HG02938 (cell line): Measurements from ENCODE around the gene CCDC51.
"Not testable (repeated sequence)": the region's sequence is repeated elsewhere in the genome, so short reads cannot be mapped to it uniquely, and the experiment has no call there.

Experiments
- ATAC-seq: cut with Tn5 transposase; IDR thresholded peaks from one replicate; pipeline ENCODE4 v1.9.1; 2021; ENCODE audit warnings: mild to moderate bottlenecking, moderate library complexity; ENCODE audit not compliant: unreplicated experiment

The CCDC51 gene

DNA sequence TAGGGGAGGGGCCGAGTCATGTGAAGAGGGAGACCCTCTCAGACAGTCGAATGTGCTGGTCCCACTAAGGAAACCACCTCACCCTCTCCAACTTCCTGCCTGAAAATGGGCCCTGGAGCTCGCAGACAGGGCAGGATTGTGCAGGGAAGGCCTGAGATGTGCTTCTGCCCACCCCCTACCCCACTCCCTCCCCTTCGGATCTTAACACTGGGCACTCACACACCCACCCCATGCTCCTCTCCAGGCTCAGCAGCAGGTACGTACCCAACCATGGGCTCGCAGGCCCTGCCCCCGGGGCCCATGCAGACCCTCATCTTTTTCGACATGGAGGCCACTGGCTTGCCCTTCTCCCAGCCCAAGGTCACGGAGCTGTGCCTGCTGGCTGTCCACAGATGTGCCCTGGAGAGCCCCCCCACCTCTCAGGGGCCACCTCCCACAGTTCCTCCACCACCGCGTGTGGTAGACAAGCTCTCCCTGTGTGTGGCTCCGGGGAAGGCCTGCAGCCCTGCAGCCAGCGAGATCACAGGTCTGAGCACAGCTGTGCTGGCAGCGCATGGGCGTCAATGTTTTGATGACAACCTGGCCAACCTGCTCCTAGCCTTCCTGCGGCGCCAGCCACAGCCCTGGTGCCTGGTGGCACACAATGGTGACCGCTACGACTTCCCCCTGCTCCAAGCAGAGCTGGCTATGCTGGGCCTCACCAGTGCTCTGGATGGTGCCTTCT lies 26.6 kb upstream of the CCDC51 start:
- no peak for ATAC-seq

- ATAC-seq = peak; percentile 83
Measured at GRCh38 chr3:48465531-48466378, 25.8 kb upstream of the CCDC51 start.

- ATAC-seq = no peak
Measured at GRCh38 chr3:48465237-48465530, 25.3 kb upstream of the CCDC51 start.

GRCh38 chr3:48464713-48465221 lies 24.8 kb upstream of the CCDC51 start:
- ATAC-seq = no peak

DNA sequence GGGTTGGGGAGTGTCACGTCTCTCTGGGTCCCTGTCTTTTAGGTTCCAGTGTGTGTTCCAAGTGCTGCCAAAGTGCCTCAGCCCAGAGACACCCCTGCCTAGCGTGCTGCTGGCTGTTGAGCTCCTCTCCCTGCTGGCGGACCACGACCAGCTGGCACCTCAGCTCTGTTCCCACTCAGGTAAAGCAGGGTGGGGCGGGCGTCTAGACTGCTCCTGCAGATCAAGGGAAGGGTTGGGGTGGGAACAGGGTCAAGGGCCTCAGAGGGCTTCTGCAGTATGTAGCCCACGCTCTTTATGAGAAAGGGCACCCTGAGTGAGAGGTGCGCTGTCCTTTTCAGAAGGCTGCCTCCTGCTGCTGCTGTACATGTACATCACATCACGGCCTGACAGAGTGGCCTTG lies 23.8 kb upstream of the CCDC51 start:
- ATAC-seq = no peak

DNA sequence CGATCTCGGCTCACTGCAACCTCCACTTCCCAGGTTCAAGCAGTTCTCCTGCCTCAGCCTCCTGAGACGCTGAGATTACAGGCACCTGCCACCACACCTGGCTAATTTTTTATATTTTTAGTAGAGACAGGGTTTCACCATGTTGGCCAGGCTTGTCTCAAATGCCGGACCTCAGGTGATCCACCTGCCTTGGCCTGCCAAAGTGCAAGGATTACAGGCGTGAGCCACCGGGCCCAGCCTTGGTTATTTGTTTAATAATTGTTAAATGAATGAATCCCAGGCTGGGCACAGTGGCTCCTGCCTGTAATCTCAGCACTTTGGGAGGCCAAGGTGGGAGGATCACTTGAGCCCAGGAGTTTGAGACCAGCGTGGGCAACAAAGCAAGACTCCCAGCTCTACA lies 21.8 kb upstream of the CCDC51 start:
- not testable (repeated sequence) for ATAC-seq

- ATAC-seq = no peak
Measured at GRCh38 chr3:48460517-48460902, 20.6 kb upstream of the CCDC51 start.

GRCh38 chr3:48459773-48460516 lies 20.0 kb upstream of the CCDC51 start:
- no peak for ATAC-seq

DNA sequence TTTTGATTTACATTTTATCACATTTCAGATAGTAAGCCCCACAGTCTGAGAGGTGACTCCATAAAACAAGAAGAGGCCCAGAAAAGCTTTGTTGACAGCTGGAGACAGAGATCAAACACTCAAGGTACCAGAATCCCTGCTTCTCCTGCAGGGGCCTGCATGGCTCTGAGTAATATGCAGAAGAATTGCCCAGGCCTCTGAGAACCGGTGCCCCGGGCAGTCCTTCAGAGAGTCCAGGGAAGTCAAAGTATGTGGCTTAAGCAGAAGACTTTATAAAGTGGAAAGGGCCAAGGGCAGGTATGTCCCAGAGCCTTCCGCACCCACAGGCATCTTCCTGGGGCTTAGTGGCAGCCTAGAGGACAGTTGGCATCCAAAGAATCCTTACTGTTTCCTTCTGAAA lies 19.4 kb upstream of the CCDC51 start:
- no peak for ATAC-seq

DNA sequence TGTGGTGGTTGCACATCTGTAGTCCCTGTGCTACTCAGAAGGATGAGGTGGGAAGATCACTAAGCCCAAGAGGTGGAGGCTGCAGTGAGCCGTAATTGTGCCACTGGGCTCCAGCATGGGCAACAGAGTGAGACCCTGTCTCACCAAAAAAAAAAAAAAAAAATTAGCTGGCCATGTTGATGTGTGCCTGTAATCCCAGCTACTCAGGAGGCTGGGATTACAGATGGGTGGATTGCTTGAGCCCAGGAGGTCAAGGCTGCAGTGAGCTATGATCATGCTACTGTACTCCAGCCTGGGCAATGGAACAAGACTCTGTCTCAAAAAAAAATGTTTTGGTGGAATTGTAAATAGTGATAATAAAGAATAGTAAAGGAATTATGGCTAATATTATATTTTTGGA lies 16.5 kb upstream of the CCDC51 start:
- ATAC-seq = no peak

DNA sequence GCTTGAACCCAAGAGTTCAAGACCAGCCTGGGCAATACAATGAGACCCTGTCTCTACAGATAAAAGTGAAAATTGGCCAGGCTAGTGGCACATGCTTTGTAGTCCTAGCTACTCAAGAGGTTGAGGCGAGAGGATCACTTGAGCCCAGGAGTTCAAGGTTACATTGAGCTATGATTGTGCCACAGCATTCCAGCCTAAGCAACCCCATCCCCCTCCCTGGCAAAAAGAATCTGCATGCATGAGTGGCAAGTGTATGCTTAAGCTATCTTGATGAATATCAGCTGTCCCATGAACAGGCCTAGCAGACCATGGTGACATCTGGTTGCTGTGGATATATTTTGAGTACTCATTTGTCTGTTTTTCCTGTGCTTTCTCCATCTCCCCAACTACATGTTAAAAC lies 11.4 kb upstream of the CCDC51 start:
- no peak for ATAC-seq

GRCh38 chr3:48446425-48447193 lies 6.7 kb upstream of the CCDC51 start, which contains the start of gene ATRIP:
ATRIP (plus strand) TSS chr3:48446737; CDS start chr3:48446846, 109 bp downstream.
- ATAC-seq = peak; percentile 82

DNA sequence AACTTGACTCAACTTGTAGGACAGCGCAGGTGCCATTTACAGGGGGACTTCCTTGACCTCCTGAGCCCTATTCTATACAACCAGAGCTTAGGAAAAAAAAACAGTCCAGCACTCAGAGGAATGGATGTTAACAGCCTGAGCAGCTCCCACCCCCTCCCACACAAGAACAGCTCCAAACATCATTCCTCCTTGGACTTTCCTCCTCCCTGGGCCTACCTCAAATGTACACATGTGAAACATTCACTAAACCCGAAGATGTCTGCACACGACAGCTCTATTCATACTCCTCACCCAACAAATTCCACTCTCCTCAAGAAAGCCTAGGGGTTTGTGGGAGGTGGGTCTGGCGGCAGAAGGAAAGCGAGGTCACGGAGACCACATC lies 6.1 kb upstream of the CCDC51 start:
- no peak for ATAC-seq

DNA sequence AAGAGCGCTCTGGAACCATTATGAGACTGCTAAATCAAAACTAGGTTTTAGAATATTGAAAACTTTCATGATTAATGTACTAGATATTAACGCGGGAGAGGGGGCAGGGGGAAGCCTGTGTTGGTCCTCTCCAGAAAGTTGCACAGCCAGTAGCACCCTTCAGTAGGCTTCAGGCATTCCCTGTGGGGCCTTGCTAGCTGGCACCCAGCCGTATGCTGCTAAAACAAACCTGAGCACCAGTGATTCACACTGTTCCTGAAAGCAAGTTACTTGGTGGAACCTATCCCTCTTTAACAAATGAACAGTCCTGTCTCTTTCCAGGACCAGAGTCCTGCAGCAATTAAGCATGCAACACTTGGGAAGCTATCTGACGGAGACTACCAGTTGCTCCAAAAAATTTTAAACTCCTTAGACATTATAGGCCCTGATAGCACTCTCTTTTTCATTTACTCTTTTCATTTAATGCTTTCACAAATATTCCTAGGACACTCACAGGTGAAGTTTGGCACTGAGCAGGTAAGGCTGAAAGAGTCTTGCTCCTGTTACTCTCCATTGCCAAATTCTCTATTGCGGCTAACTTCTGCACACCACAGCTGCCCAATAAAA lies 5.5 kb upstream of the CCDC51 start:
- no peak for ATAC-seq

DNA sequence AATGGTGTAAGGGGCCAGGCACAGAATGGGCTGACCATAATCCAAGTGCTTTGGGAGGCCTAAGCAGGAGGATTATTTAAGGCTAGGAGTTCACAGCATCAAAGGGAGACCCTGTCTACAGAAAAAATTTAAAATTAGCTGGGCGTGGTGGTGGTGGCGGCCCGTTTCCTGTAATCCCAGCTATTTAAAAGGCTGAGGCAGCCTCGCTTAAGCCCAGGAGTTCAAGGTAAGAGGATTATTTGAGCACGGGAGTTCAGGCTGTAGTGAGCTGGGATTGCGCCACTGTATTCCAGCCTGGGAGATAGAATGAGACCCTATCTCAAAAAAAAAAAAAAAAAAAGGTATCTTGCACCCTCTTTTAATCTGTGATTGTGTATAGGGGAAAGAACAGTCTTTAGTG lies 2.0 kb upstream of the CCDC51 start:
- no peak for ATAC-seq

DNA sequence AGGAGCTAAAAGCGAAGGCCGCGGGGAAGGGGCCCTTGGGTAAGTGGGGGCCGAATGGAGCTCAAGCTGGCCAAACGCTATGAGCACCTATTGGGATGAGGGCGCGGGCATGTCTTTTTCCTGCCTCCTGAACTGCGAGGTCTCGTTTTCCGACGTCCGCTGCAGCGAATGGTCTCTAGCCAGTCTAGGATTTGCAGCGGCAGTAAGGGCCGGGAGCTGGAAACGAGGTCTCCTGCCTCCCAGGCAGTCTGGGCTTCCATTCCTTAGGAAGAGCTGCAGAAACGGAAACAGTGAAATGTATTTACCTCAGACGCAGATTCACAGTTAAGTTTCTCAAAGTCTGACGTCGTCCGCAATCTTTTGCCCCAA lies 655 bp upstream of the CCDC51 start:
- peak; percentile 6 for ATAC-seq

- ATAC-seq = no peak
Measured at GRCh38 chr3:48437812-48438211, 2.1 kb downstream of the CCDC51 start.

DNA sequence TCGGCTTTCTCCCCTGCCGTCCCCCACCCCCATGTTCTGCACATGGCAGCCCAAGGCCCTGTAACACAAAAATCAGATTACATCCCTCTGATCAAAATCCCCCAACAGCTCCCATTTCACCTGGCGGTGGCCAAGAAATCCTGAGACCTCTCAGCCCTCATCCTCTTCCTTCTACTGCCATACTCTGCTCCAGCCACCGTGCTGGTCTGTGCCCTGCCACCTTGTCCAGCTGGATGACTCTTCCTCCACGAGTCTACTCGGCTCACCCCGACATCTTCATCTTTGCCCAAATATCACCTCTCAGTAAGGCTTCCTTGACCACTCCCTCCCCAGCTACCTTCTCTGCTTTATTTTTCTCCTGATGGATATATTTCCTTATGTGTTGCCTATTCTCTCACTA lies 3.1 kb downstream of the CCDC51 start:
- no peak for ATAC-seq

DNA sequence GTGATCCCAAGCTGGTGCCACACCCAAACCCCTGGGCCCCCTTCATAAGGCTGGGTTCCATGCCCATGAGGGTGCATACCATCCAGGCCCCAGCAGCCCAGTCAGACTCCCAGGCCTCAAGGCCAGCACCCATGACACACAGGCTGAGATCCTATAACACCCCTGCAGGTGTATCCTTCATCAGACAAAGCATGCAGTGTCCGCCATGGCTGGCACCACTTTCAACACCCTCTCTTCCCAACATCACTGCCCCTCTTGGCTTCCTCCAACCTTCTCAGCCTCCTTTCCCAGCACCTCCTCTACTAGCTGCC lies 3.5 kb downstream of the CCDC51 start:
- ATAC-seq = no peak

DNA sequence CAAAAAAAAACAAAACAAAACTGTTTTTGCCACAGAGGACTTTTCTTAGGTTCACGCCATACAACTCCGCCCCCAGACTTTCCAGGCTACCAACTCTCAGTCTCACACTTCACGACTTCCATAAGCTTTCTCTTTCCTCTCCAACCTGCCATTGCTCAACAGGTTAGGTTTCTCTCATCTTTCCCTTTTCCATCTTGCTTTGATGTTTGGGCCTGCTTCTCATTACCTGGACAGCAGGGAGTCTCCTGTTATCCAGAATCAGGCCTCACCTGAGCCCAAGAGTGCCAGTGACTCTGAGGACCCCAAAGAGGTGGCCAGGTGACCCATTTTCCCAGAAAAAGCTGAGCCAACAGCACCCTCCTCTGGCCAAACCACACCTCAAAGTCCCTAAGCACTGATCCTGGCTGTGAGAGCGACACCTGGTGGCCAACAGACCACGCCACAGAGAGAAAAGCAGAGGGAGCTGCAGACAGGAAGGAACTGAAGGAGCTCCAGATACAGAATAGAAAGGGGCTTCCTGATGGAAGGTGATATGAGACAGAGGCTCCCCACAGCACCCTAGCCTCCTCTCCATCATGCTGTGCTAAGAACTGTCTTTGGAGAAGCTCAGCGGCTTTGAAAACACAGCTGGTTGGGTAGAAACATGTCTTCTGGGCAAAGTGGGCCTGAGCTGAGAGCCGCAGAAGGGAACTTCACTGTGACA lies 4.0 kb downstream of the CCDC51 start:
- ATAC-seq = no peak
